ENCODE results near the gene ACTR1B.
"Not testable (repeated sequence)": the region's sequence is repeated elsewhere in the genome, so short reads cannot be mapped to it uniquely, and the experiment has no call there.

ACTR1B gene

GRCh38 chr2:97688062-97688827 is 24.4 kb upstream of the ACTR1B start:
- DNase-seq, result no peak

- DNase-seq, result not testable (repeated sequence)
Measured at GRCh38 chr2:97687235-97687634, 23.4 kb upstream of the ACTR1B start.

- no peak for DNase-seq
Measured at GRCh38 chr2:97678298-97678697, 14.5 kb upstream of the ACTR1B start.

GRCh38 chr2:97677480-97677879 is 13.6 kb upstream of the ACTR1B start:
- DNase-seq, result no peak

GRCh38 chr2:97676620-97677019 is 12.8 kb upstream of the ACTR1B start:
- DNase-seq, result no peak

GRCh38 chr2:97675430-97676113 is 11.7 kb upstream of the ACTR1B start:
- no peak for DNase-seq

GRCh38 chr2:97673915-97674283 is 10.1 kb upstream of the ACTR1B start:
- DNase-seq, result no peak

GRCh38 chr2:97673182-97673914 is 9.5 kb upstream of the ACTR1B start:
- no peak for DNase-seq

- not testable (repeated sequence) for DNase-seq
Measured at GRCh38 chr2:97672606-97673140, 8.8 kb upstream of the ACTR1B start.

- DNase-seq, result no peak
Measured at GRCh38 chr2:97671526-97671925, 7.7 kb upstream of the ACTR1B start.

- no peak for DNase-seq
Measured at GRCh38 chr2:97670471-97670870, 6.6 kb upstream of the ACTR1B start.

GRCh38 chr2:97669448-97669847 is 5.6 kb upstream of the ACTR1B start, which contains the start of gene C2orf92:
C2orf92 (plus strand) TSS chr2:97669713; CDS start chr2:97669789, 76 bp downstream.
- no peak for DNase-seq

- DNase-seq, result no peak
Measured at GRCh38 chr2:97664636-97664970, 759 bp upstream of the ACTR1B start.

- DNase-seq, result no peak
Measured at GRCh38 chr2:97663626-97663961, 250 bp downstream of the ACTR1B start.

- peak; percentile 86 for DNase-seq
Measured at GRCh38 chr2:97662895-97663625, 784 bp downstream of the ACTR1B start.

GRCh38 chr2:97662386-97662894 is 1.4 kb downstream of the ACTR1B start:
- no peak for DNase-seq

GRCh38 chr2:97661927-97662326 is 1.9 kb downstream of the ACTR1B start:
- DNase-seq, result no peak

GRCh38 chr2:97660775-97661389 is 3.0 kb downstream of the ACTR1B start:
- DNase-seq, result no peak

- DNase-seq, result no peak
Measured at GRCh38 chr2:97660044-97660774, 3.6 kb downstream of the ACTR1B start.

- DNase-seq, result no peak
Measured at GRCh38 chr2:97659256-97660043, 4.4 kb downstream of the ACTR1B start.

- no peak for DNase-seq
Measured at GRCh38 chr2:97658691-97659157, 5.1 kb downstream of the ACTR1B start.

Measured in retina (tissue), 1 donor.